Ishikawa (cell line): Measurements from ENCODE around the gene EMC9.

Experiments used
- CEBPB ChIP-seq: IDR thresholded peaks from 2 replicates; pipeline ENCODE4 v1.6.1; 2012
- CREB1 ChIP-seq: IDR thresholded peaks from 2 replicates; pipeline ENCODE4 v1.6.1; 2012; ENCODE audit warnings: low read depth
- NFIC ChIP-seq: IDR thresholded peaks from 2 replicates; pipeline ENCODE4 v1.6.1; 2012
- RAD21 ChIP-seq: IDR thresholded peaks from 2 replicates; pipeline ENCODE4 v1.6.1; 2012; ENCODE audit warnings: low read depth
- TCF12 ChIP-seq: IDR thresholded peaks from 2 replicates; pipeline ENCODE4 v1.6.1; 2012; ENCODE audit warnings: low read depth
- TEAD4 ChIP-seq: IDR thresholded peaks from 2 replicates; pipeline ENCODE4 v1.6.1; 2012
- YY1 ChIP-seq: IDR thresholded peaks from 2 replicates; pipeline ENCODE4 v1.6.1; 2012; ENCODE audit warnings: low read depth
- TF ChIP-seq, protein P1 (sequence below): IDR thresholded peaks from 2 replicates; pipeline ENCODE4 v1.6.1; 2012; ENCODE audit warnings: low read depth, mild to moderate bottlenecking
- TF ChIP-seq, protein P2 (sequence below): IDR thresholded peaks from 2 replicates; pipeline ENCODE4 v1.6.1; 2012
- TF ChIP-seq, protein P3 (sequence below): IDR thresholded peaks from 2 replicates; pipeline ENCODE4 v1.6.1; 2012

GRCh38 chr14:24189460-24189859 lies 48.1 kb upstream of the EMC9 start:
- TF ChIP-seq TCF12, result no peak
- TF ChIP-seq RAD21, result no peak
- no peak for TF ChIP-seq NFIC
- TF ChIP-seq, protein P1, sequence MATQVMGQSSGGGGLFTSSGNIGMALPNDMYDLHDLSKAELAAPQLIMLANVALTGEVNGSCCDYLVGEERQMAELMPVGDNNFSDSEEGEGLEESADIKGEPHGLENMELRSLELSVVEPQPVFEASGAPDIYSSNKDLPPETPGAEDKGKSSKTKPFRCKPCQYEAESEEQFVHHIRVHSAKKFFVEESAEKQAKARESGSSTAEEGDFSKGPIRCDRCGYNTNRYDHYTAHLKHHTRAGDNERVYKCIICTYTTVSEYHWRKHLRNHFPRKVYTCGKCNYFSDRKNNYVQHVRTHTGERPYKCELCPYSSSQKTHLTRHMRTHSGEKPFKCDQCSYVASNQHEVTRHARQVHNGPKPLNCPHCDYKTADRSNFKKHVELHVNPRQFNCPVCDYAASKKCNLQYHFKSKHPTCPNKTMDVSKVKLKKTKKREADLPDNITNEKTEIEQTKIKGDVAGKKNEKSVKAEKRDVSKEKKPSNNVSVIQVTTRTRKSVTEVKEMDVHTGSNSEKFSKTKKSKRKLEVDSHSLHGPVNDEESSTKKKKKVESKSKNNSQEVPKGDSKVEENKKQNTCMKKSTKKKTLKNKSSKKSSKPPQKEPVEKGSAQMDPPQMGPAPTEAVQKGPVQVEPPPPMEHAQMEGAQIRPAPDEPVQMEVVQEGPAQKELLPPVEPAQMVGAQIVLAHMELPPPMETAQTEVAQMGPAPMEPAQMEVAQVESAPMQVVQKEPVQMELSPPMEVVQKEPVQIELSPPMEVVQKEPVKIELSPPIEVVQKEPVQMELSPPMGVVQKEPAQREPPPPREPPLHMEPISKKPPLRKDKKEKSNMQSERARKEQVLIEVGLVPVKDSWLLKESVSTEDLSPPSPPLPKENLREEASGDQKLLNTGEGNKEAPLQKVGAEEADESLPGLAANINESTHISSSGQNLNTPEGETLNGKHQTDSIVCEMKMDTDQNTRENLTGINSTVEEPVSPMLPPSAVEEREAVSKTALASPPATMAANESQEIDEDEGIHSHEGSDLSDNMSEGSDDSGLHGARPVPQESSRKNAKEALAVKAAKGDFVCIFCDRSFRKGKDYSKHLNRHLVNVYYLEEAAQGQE, result no peak
- TF ChIP-seq, protein P2, sequence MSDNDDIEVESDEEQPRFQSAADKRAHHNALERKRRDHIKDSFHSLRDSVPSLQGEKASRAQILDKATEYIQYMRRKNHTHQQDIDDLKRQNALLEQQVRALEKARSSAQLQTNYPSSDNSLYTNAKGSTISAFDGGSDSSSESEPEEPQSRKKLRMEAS, result no peak
- no peak for TF ChIP-seq YY1
- TF ChIP-seq CREB1, result no peak
- TF ChIP-seq, protein P3, sequence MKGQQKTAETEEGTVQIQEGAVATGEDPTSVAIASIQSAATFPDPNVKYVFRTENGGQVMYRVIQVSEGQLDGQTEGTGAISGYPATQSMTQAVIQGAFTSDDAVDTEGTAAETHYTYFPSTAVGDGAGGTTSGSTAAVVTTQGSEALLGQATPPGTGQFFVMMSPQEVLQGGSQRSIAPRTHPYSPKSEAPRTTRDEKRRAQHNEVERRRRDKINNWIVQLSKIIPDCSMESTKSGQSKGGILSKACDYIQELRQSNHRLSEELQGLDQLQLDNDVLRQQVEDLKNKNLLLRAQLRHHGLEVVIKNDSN, result no peak
- no peak for TF ChIP-seq TEAD4
- no peak for TF ChIP-seq CEBPB
